OCI-LY3 (cell line): Measurements from ENCODE around the gene CRACR2B.

Source experiments
- CTCF ChIP-seq: fragments of 200-600, 300-600 bp; sonication (generic); IDR thresholded peaks from 2 replicates; pipeline ENCODE4 v1.5.1; 2014; ENCODE audit warnings: antibody characterized with exemption, low read length, low read depth
- EZH2phosphoT487 ChIP-seq: fragments of 200-600 bp; shearing (Covaris generic); IDR thresholded peaks from 2 replicates; pipeline ENCODE4 v1.6.1; 2018; ENCODE audit warnings: antibody characterized with exemption, mixed run types, low read depth

DNA sequence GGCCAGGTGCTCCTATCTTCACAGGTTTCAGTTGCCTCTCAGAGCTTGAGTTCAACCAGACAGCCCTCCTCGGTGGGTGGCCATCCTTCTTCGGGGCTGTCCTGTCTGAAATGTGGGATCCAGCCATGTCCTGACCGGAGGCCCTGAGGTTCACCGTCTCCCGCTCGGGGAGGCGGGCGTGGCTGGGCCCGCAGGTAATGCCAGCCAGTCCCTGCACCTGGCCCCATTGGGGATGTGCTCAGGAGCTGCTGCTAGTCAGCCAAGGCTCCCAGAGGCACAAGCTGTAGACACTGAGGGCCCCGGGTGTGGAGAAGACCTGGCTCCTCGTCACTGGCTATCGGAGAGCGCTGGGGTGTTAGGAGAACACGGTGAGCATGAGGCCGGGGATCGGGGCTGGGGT, 47.5 kb downstream of the CRACR2B start:
- TF ChIP-seq CTCF (no peak), EZH2phosphoT487 (no peak)
